Measurements from ENCODE around the gene NEK6. TPM values are rescaled to one million over a fixed set of nuclear protein-coding genes. Genes with fewer than 3 reads are reported as not detected.

The NEK6 gene
- total and polyA plus RNA-seq, 9 of the 15 experiments (the other 6 are each of a cell fraction or from before 2014, with no cell fraction given) = 3.1 to 19.0 (median 8.4) TPM

DNA sequence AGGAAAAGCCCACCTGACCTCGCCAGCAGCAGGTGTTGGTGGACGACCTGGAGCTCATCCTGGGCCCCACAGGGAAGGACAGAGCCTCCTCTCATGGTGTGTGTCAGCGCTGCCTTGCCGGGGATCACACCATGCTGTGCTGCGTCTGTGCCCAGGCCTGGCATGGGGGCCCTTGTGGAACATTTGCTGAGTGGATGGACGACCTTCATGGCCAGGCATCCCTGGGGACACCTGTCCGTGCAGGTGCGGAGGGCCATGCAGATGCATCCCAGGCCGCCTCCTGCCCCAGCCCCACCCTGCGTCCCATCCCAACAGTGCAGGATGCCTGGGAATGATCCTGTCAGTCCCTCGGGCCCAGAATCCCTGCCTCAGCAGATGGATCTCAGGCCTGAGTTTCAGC, 73.8 kb downstream of the NEK6 start:
- H3K4me3 ChIP-seq = no peak overlapping the region
- no peak overlapping the region for H3K27ac ChIP-seq (ENCODE audit: extremely low read depth, low read depth, low read length)
- BruUV-seq (replicated peaks) = no TSS peak
- ChIA-PET POLR2A (no interaction called here), CTCF (ENCODE audit: low intra/inter-chr PET ratio) (no interaction called here)
- no peaks in the 10 kb centered on the region for H4K20me1 ChIP-seq (replicated peaks; ENCODE audit: control insufficient read depth, insufficient read depth, low read length)
- peaks cover 0 to 5% of the 10 kb centered on the region in 2 experiments; a peak in 2 of 5 replicates for H3K4me1 ChIP-seq (replicated peaks in 1 of 2; ENCODE audit: control insufficient read depth in 2 of 2, insufficient read depth in 2 of 2, low read length in 2 of 2)
- no peak overlapping the region for H3K4me2 ChIP-seq (ENCODE audit: insufficient read depth, low read length)
- H3K9ac ChIP-seq (ENCODE audit: insufficient read depth in 1 of 2, low read depth in 2 of 2, low read length in 2 of 2) = no peak overlapping the region; a peak in 1 of 4 replicates
- intact Hi-C loops (cut with micrococcal nuclease) = no loop called here
- 49% methylated on average over 5 of the region's 11 CpGs for WGBS (ENCODE audit: insufficient coverage, low coverage, missing lambda C conversion rate)
- in situ Hi-C loops (cut with MboI) = no loop called here
- no peaks in the 10 kb centered on the region for H3K27me3 ChIP-seq (ENCODE audit: control insufficient read depth in 2 of 2, insufficient read depth in 2 of 2, low read length in 2 of 2)
- no peaks in the 10 kb centered on the region; the same call in 2 of the 3 replicates for H3K36me3 ChIP-seq (ENCODE audit: control insufficient read depth, insufficient read depth, low read length)
- no peaks in the 10 kb centered on the region for H3K79me2 ChIP-seq (ENCODE audit: control insufficient read depth, insufficient read depth, low read length)
- no peak overlapping the region for H2AFZ ChIP-seq (ENCODE audit: low read depth, low read length)
- FAIRE-seq = no peak
- ATAC-seq = no peak
- DNase-seq (ENCODE audit: extremely low read depth in 1 of 4, low spot score in 3 of 4) = no peak
- no peaks in the 10 kb centered on the region for H3K9me1 ChIP-seq (ENCODE audit: control insufficient read depth, insufficient read depth, low read length)
- H3K9me3 ChIP-seq (replicated peaks; ENCODE audit: control insufficient read depth, insufficient read depth, low read depth, low read length) = no peaks in the 10 kb centered on the region
- no peak for TF ChIP-seq TARDBP (IDR thresholded peaks at IDR 0.05)
- no peak for TF ChIP-seq ARHGAP35 (IDR thresholded peaks at IDR 0.05; ENCODE audit: partially characterized antibody)
- TF ChIP-seq, protein P1, sequence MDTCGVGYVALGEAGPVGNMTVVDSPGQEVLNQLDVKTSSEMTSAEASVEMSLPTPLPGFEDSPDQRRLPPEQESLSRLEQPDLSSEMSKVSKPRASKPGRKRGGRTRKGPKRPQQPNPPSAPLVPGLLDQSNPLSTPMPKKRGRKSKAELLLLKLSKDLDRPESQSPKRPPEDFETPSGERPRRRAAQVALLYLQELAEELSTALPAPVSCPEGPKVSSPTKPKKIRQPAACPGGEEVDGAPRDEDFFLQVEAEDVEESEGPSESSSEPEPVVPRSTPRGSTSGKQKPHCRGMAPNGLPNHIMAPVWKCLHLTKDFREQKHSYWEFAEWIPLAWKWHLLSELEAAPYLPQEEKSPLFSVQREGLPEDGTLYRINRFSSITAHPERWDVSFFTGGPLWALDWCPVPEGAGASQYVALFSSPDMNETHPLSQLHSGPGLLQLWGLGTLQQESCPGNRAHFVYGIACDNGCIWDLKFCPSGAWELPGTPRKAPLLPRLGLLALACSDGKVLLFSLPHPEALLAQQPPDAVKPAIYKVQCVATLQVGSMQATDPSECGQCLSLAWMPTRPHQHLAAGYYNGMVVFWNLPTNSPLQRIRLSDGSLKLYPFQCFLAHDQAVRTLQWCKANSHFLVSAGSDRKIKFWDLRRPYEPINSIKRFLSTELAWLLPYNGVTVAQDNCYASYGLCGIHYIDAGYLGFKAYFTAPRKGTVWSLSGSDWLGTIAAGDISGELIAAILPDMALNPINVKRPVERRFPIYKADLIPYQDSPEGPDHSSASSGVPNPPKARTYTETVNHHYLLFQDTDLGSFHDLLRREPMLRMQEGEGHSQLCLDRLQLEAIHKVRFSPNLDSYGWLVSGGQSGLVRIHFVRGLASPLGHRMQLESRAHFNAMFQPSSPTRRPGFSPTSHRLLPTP (IDR thresholded peaks at IDR 0.05; ENCODE audit: borderline replicate concordance, extremely low read depth, insufficient read length) = no peak
- no peak for TF ChIP-seq PRPF4 (IDR thresholded peaks at IDR 0.05; ENCODE audit: insufficient read depth, low read depth, low read length, poor library complexity, severe bottlenecking)
- TF ChIP-seq, protein P2, sequence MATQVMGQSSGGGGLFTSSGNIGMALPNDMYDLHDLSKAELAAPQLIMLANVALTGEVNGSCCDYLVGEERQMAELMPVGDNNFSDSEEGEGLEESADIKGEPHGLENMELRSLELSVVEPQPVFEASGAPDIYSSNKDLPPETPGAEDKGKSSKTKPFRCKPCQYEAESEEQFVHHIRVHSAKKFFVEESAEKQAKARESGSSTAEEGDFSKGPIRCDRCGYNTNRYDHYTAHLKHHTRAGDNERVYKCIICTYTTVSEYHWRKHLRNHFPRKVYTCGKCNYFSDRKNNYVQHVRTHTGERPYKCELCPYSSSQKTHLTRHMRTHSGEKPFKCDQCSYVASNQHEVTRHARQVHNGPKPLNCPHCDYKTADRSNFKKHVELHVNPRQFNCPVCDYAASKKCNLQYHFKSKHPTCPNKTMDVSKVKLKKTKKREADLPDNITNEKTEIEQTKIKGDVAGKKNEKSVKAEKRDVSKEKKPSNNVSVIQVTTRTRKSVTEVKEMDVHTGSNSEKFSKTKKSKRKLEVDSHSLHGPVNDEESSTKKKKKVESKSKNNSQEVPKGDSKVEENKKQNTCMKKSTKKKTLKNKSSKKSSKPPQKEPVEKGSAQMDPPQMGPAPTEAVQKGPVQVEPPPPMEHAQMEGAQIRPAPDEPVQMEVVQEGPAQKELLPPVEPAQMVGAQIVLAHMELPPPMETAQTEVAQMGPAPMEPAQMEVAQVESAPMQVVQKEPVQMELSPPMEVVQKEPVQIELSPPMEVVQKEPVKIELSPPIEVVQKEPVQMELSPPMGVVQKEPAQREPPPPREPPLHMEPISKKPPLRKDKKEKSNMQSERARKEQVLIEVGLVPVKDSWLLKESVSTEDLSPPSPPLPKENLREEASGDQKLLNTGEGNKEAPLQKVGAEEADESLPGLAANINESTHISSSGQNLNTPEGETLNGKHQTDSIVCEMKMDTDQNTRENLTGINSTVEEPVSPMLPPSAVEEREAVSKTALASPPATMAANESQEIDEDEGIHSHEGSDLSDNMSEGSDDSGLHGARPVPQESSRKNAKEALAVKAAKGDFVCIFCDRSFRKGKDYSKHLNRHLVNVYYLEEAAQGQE (IDR thresholded peaks at IDR 0.05; ENCODE audit: borderline replicate concordance) = no peak
- TF ChIP-seq, protein P2 (CRISPR knock-in tag; IDR thresholded peaks at IDR 0.05; ENCODE audit: low read depth) = no peak
- TF ChIP-seq CHD1 (IDR thresholded peaks at IDR 0.05; ENCODE audit: low read length) = no peak
- no peak for TF ChIP-seq ZNF668 (CRISPR knock-in tag; IDR thresholded peaks at IDR 0.05)
- TF ChIP-seq JUND (IDR thresholded peaks at IDR 0.05; ENCODE audit: borderline replicate concordance, low read depth, low read length) = no peak
- no peak for TF ChIP-seq JUND (tag; IDR thresholded peaks at IDR 0.05; ENCODE audit: borderline replicate concordance, low read depth, low read length)
- no peak for TF ChIP-seq ZFP30 (CRISPR knock-in tag; IDR thresholded peaks at IDR 0.05; ENCODE audit: borderline replicate concordance)
- no peak for TF ChIP-seq RBM15 (IDR thresholded peaks at IDR 0.05; ENCODE audit: insufficient read depth, low read length)
- no peak for TF ChIP-seq POLR3A (IDR thresholded peaks at IDR 0.05; ENCODE audit: borderline replicate concordance, extremely low read depth, insufficient read depth, insufficient read length)

Measured in K562 (cell line).